ENCODE data around the gene RTN4. TPM values are rescaled to one million over a fixed set of nuclear protein-coding genes. Genes with fewer than 3 reads are reported as not detected.

The RTN4 gene
- total RNA-seq, 1 experiment from 2014 or later: 200 TPM

GRCh38 chr2:54924121-54924520 is 126.1 kb downstream of the RTN4 start:
- Histone ChIP-seq H3K56ac (ENCODE audit: insufficient read length, low read depth, low read length) (no peak overlapping the region), H2BK15ac (ENCODE audit: low read depth, low read length) (no peak overlapping the region), H4K91ac (ENCODE audit: insufficient read length, low read depth, low read length) (no peak overlapping the region), H3K9ac (ENCODE audit: extremely low read depth, insufficient read length, low read length) (no peak overlapping the region), H2AK5ac (ENCODE audit: insufficient read length, low read length) (no peak overlapping the region), H2BK20ac (ENCODE audit: low read depth, low read length, poor library complexity, severe bottlenecking) (no peak overlapping the region), H2AFZ (ENCODE audit: low read length) (no peak overlapping the region), H2BK120ac (ENCODE audit: low read depth, low read length, poor library complexity, severe bottlenecking) (no peak overlapping the region), H4K8ac (replicated peaks; ENCODE audit: insufficient read length, low read depth, low read length) (no peak overlapping the region), H3K4ac (ENCODE audit: low read depth, low read length) (no peak overlapping the region), H3K23ac (ENCODE audit: insufficient read length, low read depth, low read length) (no peak overlapping the region), H3K14ac (ENCODE audit: insufficient read depth, low read length) (no peak overlapping the region), H3K79me2 (ENCODE audit: insufficient read depth, low read length) (no peaks in the 10 kb centered on the region), H3K9me3 (ENCODE audit: control insufficient read depth, low read depth, low read length) (no peaks in the 10 kb centered on the region), H4K20me1 (ENCODE audit: control insufficient read depth, insufficient read depth, insufficient read length) (no peaks in the 10 kb centered on the region), H3K79me1 (ENCODE audit: insufficient read depth, low read depth, low read length, poor library complexity, severe bottlenecking) (no peaks in the 10 kb centered on the region), H3K18ac (ENCODE audit: insufficient read length, low read depth, low read length) (no peak overlapping the region), H2BK12ac (ENCODE audit: insufficient read length, low read depth, low read length) (no peak overlapping the region), H2BK5ac (ENCODE audit: insufficient read length, low read length) (no peak overlapping the region), H3K4me2 (ENCODE audit: insufficient read depth, insufficient read length, low read length) (no peak overlapping the region), H3K23me2 (ENCODE audit: insufficient read length, low read depth, low read length, poor library complexity, severe bottlenecking) (no peaks in the 10 kb centered on the region), H3K27me3 (ENCODE audit: insufficient read depth, low read length) (no peaks in the 10 kb centered on the region), H3T11ph (ENCODE audit: low read length) (no peak overlapping the region), H3K4me1 (ENCODE audit: insufficient read depth, low read length) (no peaks in the 10 kb centered on the region), H4K5ac (ENCODE audit: insufficient read length, low read depth, low read length) (no peak overlapping the region), H3K27ac (ENCODE audit: insufficient read length, low read depth, low read length) (no peak overlapping the region)
- H3K36me3 Mint-ChIP-seq (ENCODE audit: insufficient read depth in 1 of 3, low read depth in 3 of 3): no peaks in the 10 kb centered on the region
- H3K4me1 Mint-ChIP-seq: peaks cover 3 to 4% of the 10 kb centered on the region in 2 experiments; a peak in 2 of 4 replicates
- peaks cover 6% of the 10 kb centered on the region for H3K27me3 Mint-ChIP-seq (ENCODE audit: low read depth)
- WGBS (ENCODE audit: extremely low coverage, insufficient read length, low lambda C conversion rate): no CpG with 5 or more reads among the region's 1 CpG
- H3K4me3 Mint-ChIP-seq: no peak overlapping the region
- no peaks in the 10 kb centered on the region; a peak in 2 of 5 replicates for H3K9me3 Mint-ChIP-seq
- no peak overlapping the region for H3K27ac Mint-ChIP-seq
- no peak for DNase-seq
- TF ChIP-seq, protein P1, sequence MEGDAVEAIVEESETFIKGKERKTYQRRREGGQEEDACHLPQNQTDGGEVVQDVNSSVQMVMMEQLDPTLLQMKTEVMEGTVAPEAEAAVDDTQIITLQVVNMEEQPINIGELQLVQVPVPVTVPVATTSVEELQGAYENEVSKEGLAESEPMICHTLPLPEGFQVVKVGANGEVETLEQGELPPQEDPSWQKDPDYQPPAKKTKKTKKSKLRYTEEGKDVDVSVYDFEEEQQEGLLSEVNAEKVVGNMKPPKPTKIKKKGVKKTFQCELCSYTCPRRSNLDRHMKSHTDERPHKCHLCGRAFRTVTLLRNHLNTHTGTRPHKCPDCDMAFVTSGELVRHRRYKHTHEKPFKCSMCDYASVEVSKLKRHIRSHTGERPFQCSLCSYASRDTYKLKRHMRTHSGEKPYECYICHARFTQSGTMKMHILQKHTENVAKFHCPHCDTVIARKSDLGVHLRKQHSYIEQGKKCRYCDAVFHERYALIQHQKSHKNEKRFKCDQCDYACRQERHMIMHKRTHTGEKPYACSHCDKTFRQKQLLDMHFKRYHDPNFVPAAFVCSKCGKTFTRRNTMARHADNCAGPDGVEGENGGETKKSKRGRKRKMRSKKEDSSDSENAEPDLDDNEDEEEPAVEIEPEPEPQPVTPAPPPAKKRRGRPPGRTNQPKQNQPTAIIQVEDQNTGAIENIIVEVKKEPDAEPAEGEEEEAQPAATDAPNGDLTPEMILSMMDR (conservative IDR thresholded peaks at IDR 0.05): no peak

Other genes starting within 250 kb of the RTN4 start
- 8.0 and 9.2 TPM in 2 replicates for gene CLHC1, start 181.8 kb upstream of the RTN4 start, total RNA-seq (2021)
- 1,367 and 1,415 TPM in 2 replicates for gene RPS27A, start 182.2 kb upstream of the RTN4 start, total RNA-seq (2021)
- gene MTIF2, start 218.8 kb upstream of the RTN4 start, total RNA-seq (2021): 35.6 and 36.4 TPM in 2 replicates

All from H9 (cell line).